ENCODE data around the gene MYO16.

GRCh38 chr13:109231888-109232287 lies 602.5 kb downstream of the MYO16 start:
- no peak for TF ChIP-seq CTCF (IDR thresholded peaks at IDR 0.05)
- no peak for TF ChIP-seq ZFX (IDR thresholded peaks at IDR 0.05; ENCODE audit: borderline replicate concordance)
